Measurements from ENCODE around the gene ADGRL3.

GRCh38 chr4:61489927-61490326 is 289.8 kb downstream of the ADGRL3 start:
- TF ChIP-seq, protein P1, sequence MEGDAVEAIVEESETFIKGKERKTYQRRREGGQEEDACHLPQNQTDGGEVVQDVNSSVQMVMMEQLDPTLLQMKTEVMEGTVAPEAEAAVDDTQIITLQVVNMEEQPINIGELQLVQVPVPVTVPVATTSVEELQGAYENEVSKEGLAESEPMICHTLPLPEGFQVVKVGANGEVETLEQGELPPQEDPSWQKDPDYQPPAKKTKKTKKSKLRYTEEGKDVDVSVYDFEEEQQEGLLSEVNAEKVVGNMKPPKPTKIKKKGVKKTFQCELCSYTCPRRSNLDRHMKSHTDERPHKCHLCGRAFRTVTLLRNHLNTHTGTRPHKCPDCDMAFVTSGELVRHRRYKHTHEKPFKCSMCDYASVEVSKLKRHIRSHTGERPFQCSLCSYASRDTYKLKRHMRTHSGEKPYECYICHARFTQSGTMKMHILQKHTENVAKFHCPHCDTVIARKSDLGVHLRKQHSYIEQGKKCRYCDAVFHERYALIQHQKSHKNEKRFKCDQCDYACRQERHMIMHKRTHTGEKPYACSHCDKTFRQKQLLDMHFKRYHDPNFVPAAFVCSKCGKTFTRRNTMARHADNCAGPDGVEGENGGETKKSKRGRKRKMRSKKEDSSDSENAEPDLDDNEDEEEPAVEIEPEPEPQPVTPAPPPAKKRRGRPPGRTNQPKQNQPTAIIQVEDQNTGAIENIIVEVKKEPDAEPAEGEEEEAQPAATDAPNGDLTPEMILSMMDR (IDR thresholded peaks at IDR 0.05; ENCODE audit: low read depth, low read length, missing input control), result no peak
- TF ChIP-seq JUND (IDR thresholded peaks at IDR 0.05), result no peak
- no peak for TF ChIP-seq RXRA (IDR thresholded peaks at IDR 0.05)
- TF ChIP-seq, protein P2, sequence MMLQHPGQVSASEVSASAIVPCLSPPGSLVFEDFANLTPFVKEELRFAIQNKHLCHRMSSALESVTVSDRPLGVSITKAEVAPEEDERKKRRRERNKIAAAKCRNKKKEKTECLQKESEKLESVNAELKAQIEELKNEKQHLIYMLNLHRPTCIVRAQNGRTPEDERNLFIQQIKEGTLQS (IDR thresholded peaks at IDR 0.05), result no peak
- no peak for TF ChIP-seq YY1 (IDR thresholded peaks at IDR 0.05)
- no peak for TF ChIP-seq HNF4A (conservative IDR thresholded peaks at IDR 0.05)
- TF ChIP-seq TAF1 (conservative IDR thresholded peaks at IDR 0.05), result no peak
- no peak for TF ChIP-seq FOXA1 (IDR thresholded peaks at IDR 0.05)
- no peak for TF ChIP-seq SP1 (IDR thresholded peaks at IDR 0.05)
- no peak for TF ChIP-seq HNF4G (IDR thresholded peaks at IDR 0.05)
- TF ChIP-seq, protein P3, sequence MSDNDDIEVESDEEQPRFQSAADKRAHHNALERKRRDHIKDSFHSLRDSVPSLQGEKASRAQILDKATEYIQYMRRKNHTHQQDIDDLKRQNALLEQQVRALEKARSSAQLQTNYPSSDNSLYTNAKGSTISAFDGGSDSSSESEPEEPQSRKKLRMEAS (IDR thresholded peaks at IDR 0.05), result no peak
- no peak for TF ChIP-seq RAD21 (IDR thresholded peaks at IDR 0.05)
- TF ChIP-seq, protein P4, sequence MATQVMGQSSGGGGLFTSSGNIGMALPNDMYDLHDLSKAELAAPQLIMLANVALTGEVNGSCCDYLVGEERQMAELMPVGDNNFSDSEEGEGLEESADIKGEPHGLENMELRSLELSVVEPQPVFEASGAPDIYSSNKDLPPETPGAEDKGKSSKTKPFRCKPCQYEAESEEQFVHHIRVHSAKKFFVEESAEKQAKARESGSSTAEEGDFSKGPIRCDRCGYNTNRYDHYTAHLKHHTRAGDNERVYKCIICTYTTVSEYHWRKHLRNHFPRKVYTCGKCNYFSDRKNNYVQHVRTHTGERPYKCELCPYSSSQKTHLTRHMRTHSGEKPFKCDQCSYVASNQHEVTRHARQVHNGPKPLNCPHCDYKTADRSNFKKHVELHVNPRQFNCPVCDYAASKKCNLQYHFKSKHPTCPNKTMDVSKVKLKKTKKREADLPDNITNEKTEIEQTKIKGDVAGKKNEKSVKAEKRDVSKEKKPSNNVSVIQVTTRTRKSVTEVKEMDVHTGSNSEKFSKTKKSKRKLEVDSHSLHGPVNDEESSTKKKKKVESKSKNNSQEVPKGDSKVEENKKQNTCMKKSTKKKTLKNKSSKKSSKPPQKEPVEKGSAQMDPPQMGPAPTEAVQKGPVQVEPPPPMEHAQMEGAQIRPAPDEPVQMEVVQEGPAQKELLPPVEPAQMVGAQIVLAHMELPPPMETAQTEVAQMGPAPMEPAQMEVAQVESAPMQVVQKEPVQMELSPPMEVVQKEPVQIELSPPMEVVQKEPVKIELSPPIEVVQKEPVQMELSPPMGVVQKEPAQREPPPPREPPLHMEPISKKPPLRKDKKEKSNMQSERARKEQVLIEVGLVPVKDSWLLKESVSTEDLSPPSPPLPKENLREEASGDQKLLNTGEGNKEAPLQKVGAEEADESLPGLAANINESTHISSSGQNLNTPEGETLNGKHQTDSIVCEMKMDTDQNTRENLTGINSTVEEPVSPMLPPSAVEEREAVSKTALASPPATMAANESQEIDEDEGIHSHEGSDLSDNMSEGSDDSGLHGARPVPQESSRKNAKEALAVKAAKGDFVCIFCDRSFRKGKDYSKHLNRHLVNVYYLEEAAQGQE (IDR thresholded peaks at IDR 0.05), result no peak

Measured in liver (tissue), 3 donors.